ENCODE results near the gene DRC1.

GRCh38 chr2:26491563-26492167 is 89.9 kb downstream of the DRC1 start:
- no peak for TF ChIP-seq CTCF (IDR thresholded peaks at IDR 0.05)
- no peak for TF ChIP-seq POLR2A (IDR thresholded peaks at IDR 0.05)
